ENCODE data around the gene BICD1. TPM values are rescaled to one million over a fixed set of nuclear protein-coding genes. Genes with fewer than 3 reads are reported as not detected.

The BICD1 gene
- total and polyA plus RNA-seq, 2 of the 13 experiments (the other 11 are each of a cell fraction or from before 2014, with no cell fraction given) = 4.5 to 5.2 TPM

GRCh38 chr12:32063796-32064195 lies 42.9 kb upstream of the BICD1 start:
- Histone ChIP-seq H3K79me2 (ENCODE audit: insufficient read depth, low read length) (no peaks in the 10 kb centered on the region), H3K9ac (ENCODE audit: insufficient read depth, low read depth, low read length) (no peak overlapping the region), H3K4me2 (ENCODE audit: low read depth, low read length) (no peak overlapping the region), H3K27me3 (ENCODE audit: control insufficient read depth in 1 of 2, insufficient read depth in 2 of 2, low read length in 2 of 2) (no peaks in the 10 kb centered on the region), H2AFZ (ENCODE audit: low read length) (no peak overlapping the region), H3K36me3 (replicated peaks in 1 of 2; ENCODE audit: control insufficient read depth in 1 of 2, insufficient read depth in 2 of 2, low read length in 2 of 2) (no peaks in the 10 kb centered on the region), H3K9me3 (ENCODE audit: low read length) (no peaks in the 10 kb centered on the region), H3K4me1 (ENCODE audit: insufficient read depth, low read length) (peaks cover 6% of the 10 kb centered on the region), H4K20me1 (ENCODE audit: insufficient read depth, low read length) (no peaks in the 10 kb centered on the region), H3K27ac (ENCODE audit: extremely low read length, insufficient read depth, low read length) (no peak overlapping the region), H3K4me3 (replicated peaks in 1 of 3; ENCODE audit: insufficient read depth in 1 of 3, low read depth in 2 of 3, low read length in 3 of 3) (no peak overlapping the region)
- no TSS peak for BruUV-seq (replicated peaks)
- ATAC-seq (no peak), DNase-seq (ENCODE audit: low spot score) (no peak), FAIRE-seq (no peak)
- ChIA-PET POLR2A (no interaction called here), CTCF (ENCODE audit: low intra/inter-chr PET ratio, low total read pairs) (interaction anchor here (1.1 kb wide), 1 partner anchor 248 kb away, joined by 3 read pairs; no protein-coding TSS in a partner anchor)
- intact Hi-C loops (cut with micrococcal nuclease; ENCODE audit: unreplicated experiment) = loop anchor here (5.0 kb wide), 1 partner anchor 411 kb away; no protein-coding TSS in a partner anchor
- in situ Hi-C loops (cut with HindIII; ENCODE audit: extremely low pct_ligation_motif_present, low pct_unique_long_range_greater_than_20kb) = loop anchor here (10.0 kb wide), 1 partner anchor 241 kb away; no protein-coding TSS in a partner anchor
- 23% methylated on average over 4 of the region's 4 CpGs for WGBS (ENCODE audit: low lambda C conversion rate)
- TF ChIP-seq ZNF850 (CRISPR knock-in tag; conservative IDR thresholded peaks at IDR 0.05) (no peak), CBX5 (CRISPR knock-in tag; IDR thresholded peaks at IDR 0.05; ENCODE audit: borderline replicate concordance) (no peak), THYN1 (CRISPR knock-in tag; IDR thresholded peaks at IDR 0.05; ENCODE audit: borderline replicate concordance, low read depth) (no peak), ZNF788 (CRISPR knock-in tag; IDR thresholded peaks at IDR 0.05; ENCODE audit: borderline replicate concordance) (no peak), NR2C2 (CRISPR knock-in tag; IDR thresholded peaks at IDR 0.05; ENCODE audit: borderline replicate concordance) (no peak), ZBTB42 (CRISPR knock-in tag; IDR thresholded peaks at IDR 0.05) (no peak), MTF2 (CRISPR knock-in tag; IDR thresholded peaks at IDR 0.05; ENCODE audit: borderline replicate concordance) (no peak)

DNA sequence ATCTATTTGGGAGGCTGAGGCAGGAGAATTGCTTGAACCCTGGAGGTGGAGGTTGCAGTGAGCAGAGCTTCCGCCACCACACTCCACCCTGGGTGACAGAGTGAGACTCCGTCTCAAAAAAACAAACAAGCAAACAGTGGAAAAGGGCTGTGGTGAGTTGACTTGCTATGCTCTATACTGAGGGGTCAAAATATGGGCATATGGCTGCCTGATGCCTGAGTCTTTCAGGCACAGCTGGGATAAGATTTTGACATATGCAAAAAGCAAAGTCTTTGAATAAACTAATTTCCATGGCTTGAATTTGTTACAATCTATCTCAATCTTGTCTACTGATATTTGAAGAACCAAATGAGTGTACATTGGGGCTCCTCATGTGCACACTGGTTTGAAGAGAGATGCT lies 40.4 kb upstream of the BICD1 start:
- DNase-seq (ENCODE audit: low spot score) (no peak), ATAC-seq (no peak), FAIRE-seq (no peak)
- Histone ChIP-seq H3K27ac (ENCODE audit: extremely low read length, insufficient read depth, low read length) (no peak overlapping the region), H3K36me3 (replicated peaks in 1 of 2; ENCODE audit: control insufficient read depth in 1 of 2, insufficient read depth in 2 of 2, low read length in 2 of 2) (no peaks in the 10 kb centered on the region), H3K9ac (ENCODE audit: insufficient read depth, low read depth, low read length) (no peak overlapping the region), H4K20me1 (ENCODE audit: insufficient read depth, low read length) (no peaks in the 10 kb centered on the region), H3K27me3 (ENCODE audit: control insufficient read depth in 1 of 2, insufficient read depth in 2 of 2, low read length in 2 of 2) (no peaks in the 10 kb centered on the region), H2AFZ (ENCODE audit: low read length) (no peak overlapping the region), H3K4me3 (replicated peaks in 1 of 3; ENCODE audit: insufficient read depth in 1 of 3, low read depth in 2 of 3, low read length in 3 of 3) (no peak overlapping the region), H3K4me1 (ENCODE audit: insufficient read depth, low read length) (peaks cover 22% of the 10 kb centered on the region), H3K79me2 (ENCODE audit: insufficient read depth, low read length) (no peaks in the 10 kb centered on the region), H3K9me3 (ENCODE audit: low read length) (no peaks in the 10 kb centered on the region), H3K4me2 (ENCODE audit: low read depth, low read length) (no peak overlapping the region)
- 48% methylated on average over 2 of the region's 2 CpGs for WGBS (ENCODE audit: low lambda C conversion rate)
- intact Hi-C loops (cut with micrococcal nuclease; ENCODE audit: unreplicated experiment) (no loop called here), in situ Hi-C loops (cut with HindIII; ENCODE audit: extremely low pct_ligation_motif_present, low pct_unique_long_range_greater_than_20kb) (loop anchor here (10.0 kb wide), 1 partner anchor 239 kb away; no protein-coding TSS in a partner anchor)
- ChIA-PET POLR2A (no interaction called here), CTCF (ENCODE audit: low intra/inter-chr PET ratio, low total read pairs) (no interaction called here)
- BruUV-seq (replicated peaks) = no TSS peak
- TF ChIP-seq KDM4B (CRISPR knock-in tag; IDR thresholded peaks at IDR 0.05) (no peak), ARNTL (CRISPR knock-in tag; IDR thresholded peaks at IDR 0.05) (no peak), THYN1 (CRISPR knock-in tag; IDR thresholded peaks at IDR 0.05; ENCODE audit: borderline replicate concordance, low read depth) (no peak), FOSL2 (CRISPR knock-in tag; IDR thresholded peaks at IDR 0.05) (no peak), HES4 (CRISPR knock-in tag; IDR thresholded peaks at IDR 0.05; ENCODE audit: borderline replicate concordance) (no peak), MXI1 (IDR thresholded peaks at IDR 0.05; ENCODE audit: borderline replicate concordance, low read depth, low read length) (no peak), FOXA1 (IDR thresholded peaks at IDR 0.05) (no peak), FOXA1 (CRISPR knock-in tag; IDR thresholded peaks at IDR 0.05) (no peak), ZNF883 (CRISPR knock-in tag; IDR thresholded peaks at IDR 0.05; ENCODE audit: not compliant biosample characterization) (no peak), ZNF878 (CRISPR knock-in tag; IDR thresholded peaks at IDR 0.05) (no peak), ATF7 (IDR thresholded peaks at IDR 0.05) (no peak), ATF7 (CRISPR knock-in tag; IDR thresholded peaks at IDR 0.05) (no peak), NR0B2 (CRISPR knock-in tag; IDR thresholded peaks at IDR 0.05) (no peak), KAT2B (IDR thresholded peaks at IDR 0.05; ENCODE audit: borderline replicate concordance, low read depth, low read length) (no peak), SNAPC2 (CRISPR knock-in tag; IDR thresholded peaks at IDR 0.05) (no peak)

Measured in HepG2 (cell line).